H9 (cell line): ENCODE measurements around the gene PTPRN2. TPM values are rescaled to one million over a fixed set of nuclear protein-coding genes. Genes with fewer than 3 reads are reported as not detected.

Experiments
- DNase-seq: peaks from one replicate; pipeline ENCODE4 v3.0.0-alpha.2; 2017
- H2AFZ ChIP-seq: one replicate; pipeline ENCODE4 v1.6.1; 2013; ENCODE audit warnings: mild to moderate bottlenecking, low read length, control low read depth, moderate library complexity
- H2AK5ac ChIP-seq: 2 replicates; pipeline ENCODE4 v1.6.1; 2013; ENCODE audit warnings: low read length, control low read depth, mixed read lengths; ENCODE audit not compliant: insufficient read length
- H2BK120ac ChIP-seq: one replicate; pipeline ENCODE4 v1.6.1; 2013; ENCODE audit warnings: low read depth, mild to moderate bottlenecking, low read length, control low read depth, inconsistent platforms; ENCODE audit not compliant: poor library complexity, severe bottlenecking
- H2BK12ac ChIP-seq: 2 replicates; pipeline ENCODE4 v1.6.1; 2013; ENCODE audit warnings: low read length, control low read depth, mixed read lengths, low read depth; ENCODE audit not compliant: insufficient read length
- H2BK15ac ChIP-seq: 2 replicates; pipeline ENCODE4 v1.6.1; 2013; ENCODE audit warnings: low read depth, low read length, control low read depth
- H2BK20ac ChIP-seq: one replicate; pipeline ENCODE4 v1.6.1; 2013; ENCODE audit warnings: low read depth, mild to moderate bottlenecking, low read length, control low read depth, inconsistent platforms; ENCODE audit not compliant: poor library complexity, severe bottlenecking
- H2BK5ac ChIP-seq: 2 replicates; pipeline ENCODE4 v1.6.1; 2013; ENCODE audit warnings: low read length, control low read depth, mixed read lengths; ENCODE audit not compliant: insufficient read length
- H3K14ac ChIP-seq: 2 replicates; pipeline ENCODE4 v1.6.1; 2013; ENCODE audit warnings: low read length, control low read depth; ENCODE audit not compliant: insufficient read depth
- H3K18ac ChIP-seq: 2 replicates; pipeline ENCODE4 v1.6.1; 2013; ENCODE audit warnings: low read depth, mild to moderate bottlenecking, mixed read lengths, low read length, control low read depth; ENCODE audit not compliant: insufficient read length
- H3K23ac ChIP-seq: 2 replicates; pipeline ENCODE4 v1.6.1; 2013; ENCODE audit warnings: low read length, control low read depth, mixed read lengths, low read depth; ENCODE audit not compliant: insufficient read length
- H3K23me2 ChIP-seq: 2 replicates; pipeline ENCODE4 v1.6.1; 2013; ENCODE audit warnings: low read depth, mild to moderate bottlenecking, mixed read lengths, low read length, control low read depth; ENCODE audit not compliant: insufficient read length, poor library complexity, severe bottlenecking
- H3K27ac ChIP-seq: 2 replicates; pipeline ENCODE4 v1.5.1; 2013; ENCODE audit warnings: low read length, control low read depth, mixed read lengths, low read depth; ENCODE audit not compliant: insufficient read length
- H3K27me3 ChIP-seq: 2 replicates; pipeline ENCODE4 v1.6.1; 2013; ENCODE audit warnings: low read length, control low read depth, inconsistent platforms; ENCODE audit not compliant: insufficient read depth
- H3K4ac ChIP-seq: 2 replicates; pipeline ENCODE4 v1.6.1; 2013; ENCODE audit warnings: low read depth, mild to moderate bottlenecking, control low read depth, inconsistent platforms, low read length, moderate library complexity
- H3K4me1 ChIP-seq: 2 replicates; pipeline ENCODE4 v1.6.1; 2013; ENCODE audit warnings: low read length, control low read depth, inconsistent platforms; ENCODE audit not compliant: insufficient read depth
- H3K4me2 ChIP-seq: 2 replicates; pipeline ENCODE4 v1.6.1; 2013; ENCODE audit warnings: low read length, control low read depth, mixed read lengths; ENCODE audit not compliant: insufficient read length, insufficient read depth
- H3K56ac ChIP-seq: 2 replicates; pipeline ENCODE4 v1.6.1; 2013; ENCODE audit warnings: low read depth, mild to moderate bottlenecking, mixed read lengths, low read length, control low read depth; ENCODE audit not compliant: insufficient read length
- H3K79me1 ChIP-seq: 2 replicates; pipeline ENCODE4 v1.6.1; 2013; ENCODE audit warnings: low read depth, mild to moderate bottlenecking, moderate library complexity, low read length, control low read depth, inconsistent platforms; ENCODE audit not compliant: insufficient read depth, poor library complexity, severe bottlenecking
- H3K79me2 ChIP-seq: 2 replicates; pipeline ENCODE4 v1.6.1; 2013; ENCODE audit warnings: low read length, control low read depth, inconsistent platforms; ENCODE audit not compliant: insufficient read depth
- H3K9ac ChIP-seq: 2 replicates; pipeline ENCODE4 v1.6.1; 2013; ENCODE audit warnings: low read length, control low read depth, mixed read lengths; ENCODE audit not compliant: insufficient read length; ENCODE audit errors: extremely low read depth
- H3K9me3 ChIP-seq: one replicate; pipeline ENCODE4 v1.6.1; 2013; ENCODE audit warnings: low read depth, low read length, inconsistent platforms; ENCODE audit not compliant: control insufficient read depth
- H3T11ph ChIP-seq: one replicate; pipeline ENCODE4 v1.6.1; 2013; ENCODE audit warnings: mild to moderate bottlenecking, low read length, control low read depth, inconsistent platforms
- H4K20me1 ChIP-seq: one replicate; pipeline ENCODE4 v1.6.1; 2013; ENCODE audit not compliant: control insufficient read depth, insufficient read length, insufficient read depth
- H4K5ac ChIP-seq: 2 replicates; pipeline ENCODE4 v1.6.1; 2013; ENCODE audit warnings: low read depth, mild to moderate bottlenecking, mixed read lengths, low read length, control low read depth; ENCODE audit not compliant: insufficient read length
- H4K8ac ChIP-seq: replicated peaks from 2 replicates; pipeline ENCODE4 v1.6.1; 2013; ENCODE audit warnings: low read length, control low read depth, mixed read lengths, low read depth; ENCODE audit not compliant: insufficient read length
- H4K91ac ChIP-seq: 2 replicates; pipeline ENCODE4 v1.6.1; 2013; ENCODE audit warnings: low read depth, mild to moderate bottlenecking, moderate library complexity, mixed read lengths, low read length, control low read depth; ENCODE audit not compliant: insufficient read length
- H3K27ac Mint-ChIP-seq, 3 experiments: 2 replicates in 2 of 3; 3 replicates in 1 of 3; pipeline ENCODE4 v1.8.0; 2020 to 2021; ENCODE audit warnings: mixed read lengths in 3 of 3, mild to moderate bottlenecking in 1 of 3, moderate library complexity in 1 of 3
- H3K27me3 Mint-ChIP-seq: 2 replicates; pipeline ENCODE4 v1.8.0; 2021; ENCODE audit warnings: low read depth, mild to moderate bottlenecking, moderate library complexity, mixed read lengths
- H3K36me3 Mint-ChIP-seq, 3 experiments: 2 replicates in 2 of 3; 3 replicates in 1 of 3; pipeline ENCODE4 v1.8.0; 2020 to 2021; ENCODE audit warnings: low read depth in 3 of 3, mixed read lengths in 3 of 3; ENCODE audit not compliant: insufficient read depth in 1 of 3
- H3K4me1 Mint-ChIP-seq, 2 experiments: 2 replicates each; pipeline ENCODE4 v1.8.0; 2020; ENCODE audit warnings: mixed read lengths in 2 of 2
- H3K4me3 Mint-ChIP-seq, 2 experiments: 2 replicates in 1 of 2; 3 replicates in 1 of 2; pipeline ENCODE4 v1.8.0; 2020 to 2021; ENCODE audit warnings: mild to moderate bottlenecking in 2 of 2, mixed read lengths in 2 of 2, moderate library complexity in 1 of 2
- H3K9me3 Mint-ChIP-seq, 2 experiments: 2 replicates in 1 of 2; 3 replicates in 1 of 2; pipeline ENCODE4 v1.8.0; 2020; ENCODE audit warnings: mild to moderate bottlenecking in 2 of 2, mixed read lengths in 2 of 2, moderate library complexity in 1 of 2
- CTCF ChIP-seq: fragments of 200-600 bp; sonication (generic); conservative IDR thresholded peaks from 3 replicates; pipeline ENCODE4 v1.8.0; 2021; ENCODE audit warnings: antibody characterized with exemption, mild to moderate bottlenecking
- WGBS: extraction: QIAGEN DNeasy Blood & Tissue Kit; methylation state at CpG from one replicate; pipeline ENCODE4 v1.1.7; 2013; ENCODE audit warnings: missing lambda C conversion rate, low lambda C conversion rate, mixed read lengths; ENCODE audit not compliant: insufficient read length; ENCODE audit errors: extremely low coverage; 5-methylcytosine and 5-hydroxymethylcytosine counted together
- total RNA-seq: library from RNA; stranded (reverse); gene quantifications from 2 replicates; pipeline ENCODE4 v1.2.1, GENCODE V29; 2021

The PTPRN2 gene
- total RNA-seq, 1 experiment from 2014 or later = 5.2 TPM

GRCh38 chr7:157715071-157715937 is 872.3 kb downstream of the PTPRN2 start:
- Histone ChIP-seq H4K20me1 (no peaks in the 10 kb centered on the region), H2BK15ac (no peak overlapping the region), H3K23ac (no peak overlapping the region), H4K5ac (no peak overlapping the region), H2AK5ac (no peak overlapping the region), H3K4ac (no peak overlapping the region), H3K9ac (no peak overlapping the region), H2BK20ac (no peak overlapping the region), H2BK12ac (no peak overlapping the region), H3K79me2 (no peaks in the 10 kb centered on the region), H3K18ac (no peak overlapping the region), H3K27ac (no peak overlapping the region), H3K14ac (no peak overlapping the region; the same call in 1 of the 2 replicates), H3K4me1 (no peaks in the 10 kb centered on the region), H3K23me2 (no peaks in the 10 kb centered on the region), H3K56ac (no peak overlapping the region), H2BK120ac (no peak overlapping the region), H3K27me3 (no peaks in the 10 kb centered on the region), H2AFZ (no peak overlapping the region), H3K4me2 (no peak overlapping the region), H3K9me3 (no peaks in the 10 kb centered on the region), H4K91ac (no peak overlapping the region), H3T11ph (no peak overlapping the region), H2BK5ac (no peak overlapping the region), H3K79me1 (no peaks in the 10 kb centered on the region), H4K8ac (no peak overlapping the region)
- no CpG with 5 or more reads among the region's 25 CpGs for WGBS
- peaks cover 0 to 11% of the 10 kb centered on the region in 2 experiments; a peak in 2 of 4 replicates for H3K4me1 Mint-ChIP-seq
- H3K36me3 Mint-ChIP-seq = no peaks in the 10 kb centered on the region
- peaks cover 0 to 2% of the 10 kb centered on the region in 2 experiments; a peak in 2 of 5 replicates for H3K9me3 Mint-ChIP-seq
- TF ChIP-seq CTCF = no peak
- H3K27me3 Mint-ChIP-seq = peaks cover 45% of the 10 kb centered on the region
- DNase-seq = no peak
- H3K27ac Mint-ChIP-seq = no peak overlapping the region
- no peak overlapping the region for H3K4me3 Mint-ChIP-seq
